ENCODE results near the gene SP8. TPM values are rescaled to one million over a fixed set of nuclear protein-coding genes. Genes with fewer than 3 reads are reported as not detected.

The SP8 gene
- total and polyA plus RNA-seq, 9 donors: 0.18 TPM; not detected in 8

DNA sequence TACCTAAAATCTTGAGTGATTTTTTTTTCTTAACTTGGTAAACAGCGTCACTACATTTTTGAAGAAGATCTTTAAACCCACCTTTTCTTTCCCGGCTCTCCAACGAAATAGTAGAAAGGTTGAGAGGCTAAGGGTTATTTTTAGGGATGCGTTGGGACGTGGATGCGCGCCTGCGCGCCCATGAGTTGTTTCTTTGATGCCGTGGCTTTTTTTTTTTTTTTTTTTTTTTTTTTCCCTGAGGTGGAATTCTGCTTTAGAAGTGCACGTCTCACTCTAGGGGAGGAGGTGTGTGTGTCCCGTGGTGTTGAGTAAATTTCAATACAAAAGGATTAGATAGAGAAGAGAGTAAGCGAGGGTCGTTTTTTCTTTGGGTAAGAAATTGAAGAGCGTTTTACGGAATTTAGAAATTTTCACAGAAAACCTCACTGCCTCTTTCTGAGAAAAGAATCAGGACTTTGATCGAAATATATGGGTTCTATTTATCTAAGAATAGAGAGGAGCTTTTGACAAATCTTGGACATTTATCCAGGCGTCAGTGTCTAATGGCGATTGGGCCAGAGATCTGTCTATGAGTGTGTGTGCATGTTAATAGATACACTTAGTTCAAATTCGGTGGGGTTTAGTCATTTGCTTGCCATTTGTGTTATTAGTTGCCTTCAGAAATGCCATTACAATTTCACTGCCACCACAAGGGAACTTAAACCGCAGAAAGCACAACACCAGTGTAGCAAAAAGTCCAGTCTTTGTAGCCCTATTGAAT lies 1.2 kb upstream of the SP8 start:
- DNase-seq: no peak
- H3K4me1 ChIP-seq (ENCODE audit: insufficient read depth): peaks cover 14% of the 10 kb centered on the region
- no peak overlapping the region for H3K27ac ChIP-seq
- no peak overlapping the region for H3K4me3 ChIP-seq
- intact Hi-C loops (cut with DNase I): no loop called here
- no peaks in the 10 kb centered on the region for H3K9me3 ChIP-seq
- TF ChIP-seq, protein P1, sequence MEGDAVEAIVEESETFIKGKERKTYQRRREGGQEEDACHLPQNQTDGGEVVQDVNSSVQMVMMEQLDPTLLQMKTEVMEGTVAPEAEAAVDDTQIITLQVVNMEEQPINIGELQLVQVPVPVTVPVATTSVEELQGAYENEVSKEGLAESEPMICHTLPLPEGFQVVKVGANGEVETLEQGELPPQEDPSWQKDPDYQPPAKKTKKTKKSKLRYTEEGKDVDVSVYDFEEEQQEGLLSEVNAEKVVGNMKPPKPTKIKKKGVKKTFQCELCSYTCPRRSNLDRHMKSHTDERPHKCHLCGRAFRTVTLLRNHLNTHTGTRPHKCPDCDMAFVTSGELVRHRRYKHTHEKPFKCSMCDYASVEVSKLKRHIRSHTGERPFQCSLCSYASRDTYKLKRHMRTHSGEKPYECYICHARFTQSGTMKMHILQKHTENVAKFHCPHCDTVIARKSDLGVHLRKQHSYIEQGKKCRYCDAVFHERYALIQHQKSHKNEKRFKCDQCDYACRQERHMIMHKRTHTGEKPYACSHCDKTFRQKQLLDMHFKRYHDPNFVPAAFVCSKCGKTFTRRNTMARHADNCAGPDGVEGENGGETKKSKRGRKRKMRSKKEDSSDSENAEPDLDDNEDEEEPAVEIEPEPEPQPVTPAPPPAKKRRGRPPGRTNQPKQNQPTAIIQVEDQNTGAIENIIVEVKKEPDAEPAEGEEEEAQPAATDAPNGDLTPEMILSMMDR (IDR thresholded peaks at IDR 0.05): no peak
- TF ChIP-seq EP300 (IDR thresholded peaks at IDR 0.05) (no peak), POLR2A (IDR thresholded peaks at IDR 0.05) (no peak)
- 11 to 14% (median 13%) methylated on average over 21 of the region's 21 CpGs for WGBS, 3 donors
- no peaks in the 10 kb centered on the region for H3K27me3 ChIP-seq
- no peaks in the 10 kb centered on the region for H3K36me3 ChIP-seq

DNA sequence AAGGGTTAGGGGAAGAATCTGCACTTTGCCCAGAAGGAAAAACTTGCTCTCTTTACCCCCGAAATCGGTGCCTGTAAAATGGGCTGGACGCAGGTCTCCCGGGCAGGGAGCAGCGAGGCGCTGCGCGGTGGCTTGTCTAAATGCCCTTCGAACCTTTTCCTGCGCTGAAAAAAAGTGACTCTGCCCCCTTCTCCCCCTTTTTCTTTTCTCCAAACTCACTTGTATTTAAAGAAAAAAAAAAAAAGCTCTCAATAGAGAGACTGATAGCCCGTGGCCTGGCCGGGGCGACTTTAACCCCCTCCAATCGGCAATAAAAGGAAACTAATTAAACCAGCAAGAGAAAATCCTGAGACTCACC lies 286 bp downstream of the SP8 start:
- intact Hi-C loops (cut with DNase I): no loop called here
- Histone ChIP-seq H3K27me3 (no peaks in the 10 kb centered on the region), H3K36me3 (no peaks in the 10 kb centered on the region), H3K27ac (no peak overlapping the region), H3K9me3 (no peaks in the 10 kb centered on the region), H3K4me1 (ENCODE audit: insufficient read depth) (peaks cover 14% of the 10 kb centered on the region), H3K4me3 (peak overlapping the region; percentile 2)
- WGBS, 3 donors: 4 to 5% (median 4%) methylated on average over 14 of the region's 14 CpGs
- no peak for DNase-seq
- TF ChIP-seq EP300 (IDR thresholded peaks at IDR 0.05) (no peak), POLR2A (IDR thresholded peaks at IDR 0.05) (no peak)
- TF ChIP-seq, protein P1 (IDR thresholded peaks at IDR 0.05): no peak

DNA sequence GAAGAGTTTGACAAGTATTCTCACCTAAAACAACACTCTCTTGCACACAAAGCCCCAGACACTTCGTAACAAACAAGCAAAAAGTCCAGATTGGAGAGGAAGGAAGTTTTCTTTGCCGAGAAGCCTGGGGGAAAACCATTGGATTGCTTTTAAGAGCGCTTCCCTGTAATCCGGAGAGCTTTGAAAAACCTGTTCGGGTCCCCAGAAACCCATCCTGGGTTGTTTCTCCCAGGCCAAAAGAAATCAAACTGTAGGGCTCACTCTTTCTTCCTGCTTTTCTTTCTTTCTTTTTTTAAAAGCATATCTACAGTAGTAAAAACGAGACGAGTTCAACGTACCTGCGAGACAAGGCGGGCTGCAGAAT lies 655 bp downstream of the SP8 start:
- no peaks in the 10 kb centered on the region for H3K9me3 ChIP-seq
- intact Hi-C loops (cut with DNase I): no loop called here
- WGBS, 3 donors: 7 to 8% (median 7%) methylated on average over 10 of the region's 10 CpGs
- H3K27ac ChIP-seq: no peak overlapping the region
- TF ChIP-seq EP300 (IDR thresholded peaks at IDR 0.05) (no peak), POLR2A (IDR thresholded peaks at IDR 0.05) (no peak)
- TF ChIP-seq, protein P1 (IDR thresholded peaks at IDR 0.05): no peak
- no peak for DNase-seq
- H3K4me1 ChIP-seq (ENCODE audit: insufficient read depth): peaks cover 14% of the 10 kb centered on the region
- no peaks in the 10 kb centered on the region for H3K36me3 ChIP-seq
- H3K27me3 ChIP-seq: no peaks in the 10 kb centered on the region
- H3K4me3 ChIP-seq: peak overlapping the region; percentile 16

DNA sequence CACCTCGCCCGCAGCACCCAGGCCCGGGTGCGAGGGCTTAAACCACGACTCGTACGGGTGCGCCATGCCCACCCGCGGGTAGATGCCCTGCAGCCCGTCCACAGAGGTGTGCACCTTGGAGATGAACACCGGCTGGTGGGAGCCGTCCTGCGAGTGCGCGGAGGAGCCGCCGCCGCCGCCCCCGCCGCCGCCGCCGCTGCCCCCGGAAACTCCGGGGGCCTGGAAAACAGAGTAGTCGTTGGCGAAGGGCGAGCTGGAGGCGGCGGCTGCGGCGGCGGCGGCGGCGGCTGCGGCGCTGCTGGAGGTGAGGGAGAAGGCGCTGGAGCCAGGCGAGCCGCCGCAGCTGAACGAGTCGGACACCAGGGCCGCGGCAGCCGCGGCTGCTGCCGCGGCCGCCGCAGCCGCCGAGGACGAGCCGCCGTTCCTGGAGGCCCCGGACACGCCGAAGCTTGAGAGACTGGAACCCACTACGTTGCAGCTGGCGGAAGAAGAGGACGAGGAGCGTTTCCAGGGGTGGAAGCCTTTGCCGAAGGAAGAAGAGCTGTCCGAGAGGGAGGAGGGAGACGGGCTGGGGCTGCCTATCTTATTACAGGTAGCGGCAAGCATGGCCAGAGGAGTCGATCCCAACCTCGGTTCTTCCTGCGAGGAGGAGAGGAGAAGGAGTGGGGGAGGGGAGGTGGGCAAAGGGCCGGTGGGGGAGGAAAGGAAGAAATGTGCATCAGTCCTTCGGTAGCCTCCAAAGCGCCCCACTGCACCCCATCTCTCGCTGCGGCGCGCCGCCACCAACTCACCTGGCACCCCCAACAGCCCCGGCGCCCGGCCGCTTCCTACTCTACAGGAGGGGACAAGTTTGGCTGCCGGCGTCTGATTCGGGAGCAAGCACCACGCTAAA lies 1.3 kb downstream of the SP8 start:
- DNase-seq: no peak
- Histone ChIP-seq H3K4me3 (peak overlapping the region; percentile 16), H3K4me1 (ENCODE audit: insufficient read depth) (peaks cover 14% of the 10 kb centered on the region), H3K36me3 (no peaks in the 10 kb centered on the region), H3K27ac (no peak overlapping the region), H3K27me3 (no peaks in the 10 kb centered on the region), H3K9me3 (peaks cover 0 to under 1% of the 10 kb centered on the region in 2 donors)
- 1 to 2% (median 1%) methylated on average over 59 to 89 of the region's 89 CpGs for WGBS, 3 donors
- intact Hi-C loops (cut with DNase I): no loop called here
- TF ChIP-seq, protein P1 (IDR thresholded peaks at IDR 0.05): no peak
- TF ChIP-seq EP300 (IDR thresholded peaks at IDR 0.05) (no peak), POLR2A (IDR thresholded peaks at IDR 0.05) (no peak)

Measured in ovary (tissue), 9 donors.